Hindlimb muscle (tissue), 1 donor: ENCODE data around the gene NRN1. TPM values are rescaled to one million over a fixed set of nuclear protein-coding genes. Genes with fewer than 3 reads are reported as not detected.
"Not testable (repeated sequence)": the region's sequence is repeated elsewhere in the genome, so short reads cannot be mapped to it uniquely, and the experiment has no call there.

ENCODE experiments used
- DNase-seq: peaks from one replicate; pipeline ENCODE4 v3.0.0-alpha.2; 2013
- polyA plus RNA-seq: library from polyadenylated mRNA; unstranded; fragments of 120-200 nt; gene quantifications from one replicate; pipeline ENCODE4 v1.2.1, GENCODE V29; 2013; ENCODE audit not compliant: insufficient read length

The NRN1 gene
- polyA plus RNA-seq, result 24.7 TPM

GRCh38 chr6:6006428-6007365 is at the start of gene NRN1:
Gene NRN1, minus strand, starts transcription at chr6:6006925. Its CDS starts 176 bp downstream, at chr6:6006749.
- DNase-seq, result no peak

DNA sequence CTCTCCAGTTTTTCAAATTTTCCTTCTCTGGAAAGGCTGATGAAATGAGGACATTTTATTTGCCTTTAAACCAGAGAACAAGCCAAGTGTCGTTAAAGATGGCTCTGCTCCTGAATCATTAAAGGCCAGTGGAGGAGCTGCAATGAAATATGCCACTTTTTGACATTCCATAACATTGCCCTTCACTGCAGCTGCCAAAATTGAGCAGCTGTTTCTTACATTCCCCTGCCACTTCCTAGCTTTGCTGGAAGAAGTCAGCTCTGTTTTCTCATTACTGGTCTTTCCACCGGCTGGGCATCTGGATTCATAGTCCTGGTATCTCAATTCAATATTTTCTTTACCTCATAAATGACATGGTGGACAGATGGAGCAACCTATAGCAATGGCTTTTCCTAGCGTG is 45.5 kb upstream of the NRN1 start:
- peak; percentile 13 for DNase-seq

GRCh38 chr6:6046716-6047115 is 40.0 kb upstream of the NRN1 start:
- DNase-seq, result no peak

- no peak for DNase-seq
These were observed 33.3 kb upstream of the NRN1 start for GRCh38 chr6:6039946-6040509.

DNA sequence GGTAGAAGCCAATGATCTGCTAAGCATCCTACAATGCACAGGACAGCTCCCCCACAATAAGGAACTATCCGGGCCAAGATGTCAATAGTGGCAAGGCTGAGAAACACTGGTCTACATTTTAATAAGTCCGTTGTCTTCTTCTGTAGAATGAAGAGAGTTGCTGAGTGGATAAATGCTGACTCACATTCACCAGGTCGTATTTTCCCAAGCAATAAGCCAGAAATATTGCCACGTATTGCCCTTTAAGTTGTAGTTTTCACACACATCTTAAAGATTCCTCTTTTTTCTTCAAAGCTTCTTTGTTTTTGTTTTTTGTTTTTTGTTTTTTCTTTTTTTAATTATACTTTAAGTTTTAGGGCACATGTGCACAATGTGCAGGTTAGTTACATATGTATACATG is 30.5 kb upstream of the NRN1 start:
- no peak for DNase-seq

DNA sequence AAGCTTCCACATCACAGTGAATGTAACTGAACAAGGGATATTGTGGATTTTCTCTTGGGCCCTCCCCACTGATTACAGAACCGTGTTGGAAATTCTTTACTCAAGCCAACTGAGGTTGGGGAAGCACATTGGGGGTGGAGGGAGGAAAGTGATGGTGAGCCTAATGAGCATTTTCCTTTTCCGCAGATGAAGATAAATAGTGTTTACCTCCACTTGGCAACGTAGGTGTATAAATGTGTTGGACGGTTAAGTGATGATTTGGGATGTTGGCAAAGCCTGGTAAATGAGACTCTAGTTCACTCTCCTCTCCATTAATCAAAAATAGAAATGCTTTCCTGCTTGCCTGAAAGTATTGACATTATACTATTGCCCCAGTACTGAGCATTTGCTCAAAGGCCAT is 27.1 kb upstream of the NRN1 start:
- no peak for DNase-seq

DNA sequence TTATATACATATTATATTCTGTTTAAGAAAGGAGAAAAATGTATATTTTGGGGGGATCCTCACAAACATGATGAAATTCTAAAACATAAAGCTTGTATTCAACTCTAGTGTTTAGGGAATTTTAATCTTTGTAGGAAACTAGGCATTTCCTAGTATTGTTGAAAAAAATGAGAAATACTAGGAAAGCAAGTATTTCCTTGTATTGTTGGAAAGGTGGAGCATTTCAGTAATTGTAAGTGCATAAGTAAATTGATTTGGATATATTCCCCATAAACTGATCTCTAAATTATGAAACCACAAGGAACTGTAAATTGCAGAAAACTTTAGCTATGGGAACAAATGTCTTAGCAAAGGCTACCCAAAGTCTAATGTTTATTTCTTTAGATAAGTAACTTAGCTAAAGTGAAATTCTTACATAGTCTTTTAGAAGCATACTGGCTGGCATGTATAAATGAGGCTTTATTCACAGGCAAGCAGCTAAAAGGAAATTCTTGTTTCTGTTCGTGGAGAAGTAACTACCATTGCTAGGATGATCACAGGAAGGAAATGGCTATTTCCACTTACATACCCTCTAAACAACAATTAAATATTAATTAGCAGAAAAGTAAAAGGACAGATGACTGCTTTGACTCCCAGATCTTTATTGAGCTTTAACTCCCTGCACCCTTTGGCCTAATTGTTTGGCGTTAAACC is 19.9 kb upstream of the NRN1 start:
- no peak for DNase-seq

DNA sequence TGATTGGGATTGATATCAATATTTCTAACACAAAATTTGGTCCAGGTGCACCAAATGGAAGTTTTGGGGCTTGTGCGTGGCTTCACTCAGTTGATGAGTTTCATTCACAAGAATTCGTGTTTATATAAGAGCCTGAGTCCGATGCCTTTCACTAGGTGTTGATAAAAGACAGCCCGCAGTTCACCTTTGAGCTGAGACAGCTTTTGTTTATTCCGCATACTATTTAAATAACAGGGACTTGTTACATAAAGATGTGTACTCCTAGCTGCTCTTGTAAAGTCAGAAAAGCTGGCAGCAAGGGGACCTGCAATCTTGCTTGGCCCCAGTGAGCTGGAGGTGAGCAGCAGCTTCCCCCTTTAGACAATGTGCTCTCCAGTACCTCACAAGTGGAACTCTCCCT is 19.0 kb upstream of the NRN1 start:
- no peak for DNase-seq

DNA sequence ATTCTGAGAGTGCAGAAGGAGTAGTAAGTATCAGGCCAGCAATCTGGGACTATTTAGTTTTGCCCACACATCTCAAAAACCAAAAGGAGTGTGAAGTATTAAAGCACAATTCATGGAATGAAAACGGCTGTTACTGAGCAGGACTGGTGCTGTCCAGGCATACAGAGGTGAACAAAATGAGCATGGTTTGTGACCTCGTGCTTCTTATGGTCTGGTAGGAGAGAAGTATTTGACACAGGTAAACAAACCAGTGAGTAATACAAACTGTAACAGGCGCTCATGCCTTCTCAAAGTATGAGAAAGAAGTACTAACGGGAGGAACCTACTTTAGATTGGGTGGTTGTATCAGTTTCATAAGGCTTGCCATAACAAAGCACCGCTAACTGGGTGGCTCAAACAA is 17.5 kb upstream of the NRN1 start:
- DNase-seq, result no peak

DNA sequence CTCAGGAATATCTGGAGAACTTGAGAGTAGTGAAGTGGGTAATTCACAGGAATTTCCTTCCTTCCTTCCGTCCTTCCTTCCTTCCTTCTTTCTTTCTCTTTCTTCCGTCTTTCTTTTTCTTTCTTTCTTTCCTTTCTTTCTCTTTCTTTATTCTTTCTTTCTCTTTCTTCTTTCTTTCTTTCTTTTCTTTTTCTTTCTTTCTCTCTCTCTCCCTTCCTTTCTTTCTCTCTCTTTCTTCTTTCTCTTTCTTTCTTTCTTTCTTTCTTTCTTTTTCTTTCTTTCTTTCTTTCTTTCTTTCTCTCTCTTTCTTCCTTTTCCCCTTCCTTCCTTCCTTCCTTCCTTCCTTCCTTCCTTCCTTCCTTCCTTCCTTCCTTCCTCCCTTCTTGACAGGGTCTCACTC is 16.1 kb upstream of the NRN1 start:
- DNase-seq, result not testable (repeated sequence)

GRCh38 chr6:6008648-6009421 is 2.1 kb upstream of the NRN1 start:
- peak; percentile 89 for DNase-seq

- no peak for DNase-seq
These were observed 1.4 kb upstream of the NRN1 start for GRCh38 chr6:6008089-6008647.

DNA sequence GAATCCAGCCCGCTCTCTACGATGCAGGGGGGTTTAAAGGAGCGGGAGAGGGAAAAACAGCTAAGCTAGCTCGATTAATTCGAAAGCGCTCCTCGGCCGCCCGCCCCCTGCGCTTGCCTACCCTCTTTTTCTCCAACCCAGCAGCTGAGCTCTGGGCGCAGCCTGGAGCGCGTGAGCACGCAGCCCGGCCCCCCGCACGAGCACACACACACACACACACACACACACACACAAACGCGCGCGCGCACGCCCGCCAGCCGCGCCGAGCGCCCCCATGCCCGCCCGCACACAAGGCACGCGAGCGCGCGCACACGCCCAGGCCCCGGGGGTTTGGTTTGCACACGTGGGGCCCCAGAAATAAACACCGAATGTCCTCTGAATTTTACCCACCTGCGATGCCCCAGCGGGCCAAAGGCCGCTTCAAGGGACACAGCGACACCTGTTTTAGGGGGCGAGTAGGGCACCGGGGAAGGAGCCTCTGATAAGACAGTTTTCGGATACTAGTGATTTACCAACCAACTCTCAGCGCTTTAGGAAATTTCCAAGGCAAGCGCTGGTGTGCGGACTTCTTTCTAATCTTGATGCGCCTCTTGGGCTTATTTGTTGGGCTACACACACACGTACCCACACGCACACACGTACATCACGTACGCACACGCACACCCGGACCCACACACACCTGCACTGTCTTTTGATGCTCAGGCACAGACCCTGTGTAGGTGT is 802 bp upstream of the NRN1 start:
- DNase-seq, result no peak

GRCh38 chr6:6006006-6006427 is 708 bp downstream of the NRN1 start:
- no peak for DNase-seq

DNA sequence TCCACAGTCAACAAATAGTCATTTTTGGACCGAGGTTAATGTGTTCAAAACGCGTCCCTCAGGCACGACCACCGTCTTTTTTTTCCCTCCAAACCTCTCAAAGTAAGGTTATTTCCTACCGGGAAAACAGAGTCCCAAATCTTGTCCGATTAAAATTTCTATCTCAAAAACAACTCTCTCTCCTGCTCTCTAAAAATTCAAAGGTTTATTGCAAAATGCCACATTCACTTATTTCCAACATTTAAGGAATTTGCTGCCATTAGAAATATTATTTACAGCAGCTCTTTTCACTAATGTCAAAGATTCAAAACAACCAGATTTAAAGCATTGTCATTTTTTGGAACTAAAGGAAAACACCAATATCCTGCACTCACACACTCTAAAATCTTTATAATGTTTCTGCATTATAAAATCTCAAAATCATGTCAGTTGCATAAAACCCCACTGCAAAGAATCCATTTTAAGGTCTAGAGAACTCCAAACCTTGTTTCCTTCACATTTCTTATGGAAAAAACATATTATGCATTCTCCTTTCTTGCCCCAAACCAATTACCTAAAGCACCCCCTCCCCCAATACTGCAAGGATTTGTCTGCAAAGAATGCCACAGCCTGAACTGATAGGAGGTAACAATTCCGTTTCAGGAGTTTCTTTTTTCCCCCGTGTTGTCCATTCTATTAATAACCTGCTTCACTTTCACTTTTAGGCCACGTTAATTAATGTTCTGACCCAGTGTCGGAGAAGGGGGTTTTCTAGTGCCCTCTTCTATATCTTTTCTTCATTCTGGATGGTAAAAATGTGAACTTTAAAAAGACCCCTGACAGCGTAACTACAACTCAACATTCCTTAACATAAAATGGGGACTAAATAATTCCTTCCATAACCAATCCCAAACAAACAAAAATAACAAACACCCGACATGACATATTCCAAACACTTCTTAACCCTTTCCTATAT is 1.4 kb downstream of the NRN1 start:
- no peak for DNase-seq

GRCh38 chr6:6004390-6004995 is 2.2 kb downstream of the NRN1 start:
- DNase-seq, result no peak

DNA sequence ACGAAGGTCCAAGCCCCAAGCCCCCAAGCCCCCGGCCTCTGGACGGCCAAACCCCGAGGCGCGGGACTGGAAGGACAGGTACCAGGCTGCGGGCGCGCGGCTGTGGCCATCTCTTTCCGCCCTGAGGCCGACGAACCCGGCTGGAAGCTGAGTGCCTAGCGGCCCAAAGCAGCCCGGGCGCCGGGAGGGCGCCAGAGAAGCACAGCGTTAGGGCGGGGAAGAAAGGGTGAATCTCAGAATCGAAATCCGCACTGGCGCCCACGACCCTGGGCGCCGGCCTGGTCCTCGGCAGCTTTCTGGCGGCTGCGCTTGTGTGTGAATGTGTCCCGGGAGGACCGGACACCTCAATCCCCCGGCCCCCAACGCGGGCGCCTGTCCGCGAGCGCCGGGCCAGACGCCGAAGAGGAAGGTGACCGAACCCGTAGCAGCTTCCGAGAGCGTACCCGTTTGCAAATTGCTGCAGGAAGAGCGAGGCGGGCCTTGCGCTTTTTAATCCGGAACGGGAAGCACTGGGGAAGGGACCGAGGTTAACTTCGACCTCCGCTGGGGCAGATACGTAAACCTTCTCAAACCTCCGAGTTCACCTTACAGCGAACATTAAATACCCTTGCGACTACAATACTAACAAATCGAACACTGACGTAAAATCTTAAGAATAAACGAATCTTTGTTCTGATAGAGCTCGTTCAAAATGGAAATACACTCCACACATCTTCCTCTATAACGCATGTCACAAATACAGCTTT is 2.9 kb downstream of the NRN1 start:
- no peak for DNase-seq

- DNase-seq, result no peak
These were observed 3.7 kb downstream of the NRN1 start for GRCh38 chr6:6002848-6003620.
